Body of pancreas (tissue), 4 donors: ENCODE data around the gene CD8B2.
"Not testable (repeated sequence)": the region's sequence is repeated elsewhere in the genome, so short reads cannot be mapped to it uniquely, and the experiment has no call there.

Experiments
- CTCF ChIP-seq, 7 experiments: fragments of 450-650 bp in 4 of 7; fragments of 200-600 bp in 3 of 7; sonication (generic) in 3 of 7; IDR thresholded peaks; one replicate each; pipeline ENCODE4 v1.5.1; 2016 to 2019; ENCODE audit warnings: antibody characterized with exemption in 7 of 7
- POLR2A ChIP-seq, 3 donors: fragments of 450-650 bp; IDR thresholded peaks; one replicate each; pipeline ENCODE4 v1.6.1; 2016; ENCODE audit warnings: antibody characterized with exemption in 3 of 3, mild to moderate bottlenecking in 2 of 3

GRCh38 chr2:106487386-106488191 lies 425 bp downstream of the CD8B2 start:
- not testable (repeated sequence) for TF ChIP-seq POLR2A, CTCF (IDR thresholded peaks at IDR 0.05)
